H1 (cell line): ENCODE measurements around the gene TRIM50. TPM values are rescaled to one million over a fixed set of nuclear protein-coding genes. Genes with fewer than 3 reads are reported as not detected.

Experiments used
- BCL11A ChIP-seq, 2 experiments: IDR thresholded peaks; one replicate each; pipeline ENCODE4 v1.6.1; 2011; ENCODE audit warnings: low read depth in 2 of 2, low read length in 2 of 2, mild to moderate bottlenecking in 2 of 2
- JUN ChIP-seq: IDR thresholded peaks from 2 replicates; pipeline ENCODE4 v1.6.1; 2011; ENCODE audit warnings: low read depth, mild to moderate bottlenecking, improper control_type of control experiment, low read length
- RFX5 ChIP-seq: IDR thresholded peaks from 2 replicates; pipeline ENCODE4 v1.6.1; 2011; ENCODE audit warnings: low read depth, low read length, improper control_type of control experiment, borderline replicate concordance
- TEAD4 ChIP-seq: IDR thresholded peaks from 2 replicates; pipeline ENCODE4 v1.6.1; 2012; ENCODE audit warnings: low read depth, low read length, inconsistent platforms, mixed read lengths
- polyA plus RNA-seq, 7 experiments: library from polyadenylated mRNA; depleted of rRNA in 3 of 7; stranded (reverse) in 5 of 7; unstranded in 2 of 7; fragments of >200 nt in 5 of 7; fragments of 200-250 nt in 2 of 7; gene quantifications; 1 replicate in 5 of 7; 2 replicates in 1 of 7; 4 replicates in 1 of 7; pipeline versions ENCODE4 v1.2.1 to v1.2.3, GENCODE V29; 2011 to 2013; ENCODE audit warnings: missing spikeins in 2 of 7, mixed read lengths in 2 of 7
- total RNA-seq: library from RNA; stranded (reverse); fragmentation: NEBNext Ultra II Directional; extraction: Animal tissue kit (Norgen Biotek cat#: 25700); gene quantifications from 2 replicates; pipeline ENCODE4 v1.2.1, GENCODE V29; 2021

TRIM50 gene
- total and polyA plus RNA-seq, 2 of the 8 experiments (the other 6 are each of a cell fraction or from before 2014, with no cell fraction given), result 0.12 TPM; not detected in 1

- TF ChIP-seq RFX5, result no peak
- TF ChIP-seq TEAD4, result peak; percentile 97
- no peak for TF ChIP-seq BCL11A (IDR thresholded peaks at IDR 0.05; ENCODE audit: low read depth in 2 of 2, low read length in 2 of 2)
- TF ChIP-seq JUN, result no peak
Measured at GRCh38 chr7:73342645-73343044, 14.8 kb upstream of the TRIM50 start (continued).
